HT-29 (cell line): Measurements from ENCODE around the gene TAPT1. TPM values are rescaled to one million over a fixed set of nuclear protein-coding genes. Genes with fewer than 3 reads are reported as not detected.

Source experiments
- small RNA-seq: library from RNA; depleted of rRNA; stranded (forward); fragments of <200 nt; gene quantifications from one replicate; pipeline ENCODE3, GENCODE V24; 2014
- total RNA-seq: library from RNA; depleted of rRNA; stranded (reverse); fragments of >200 nt; shearing (Covaris generic); gene quantifications from 2 replicates; pipeline ENCODE4 v1.2.3, GENCODE V29; 2014; rRNA removed

Gene TAPT1
- total RNA-seq, 1 experiment from 2014 or later: 6.7 TPM

Small RNAs within 50 kb of the gene (small RNA-seq; reads per million reads assigned to genes)
- gene RPS21P4: not detected

Other genes starting within 250 kb of the TAPT1 start
- 54.3 and 61.7 TPM in 2 replicates for gene PROM1, start 142.4 kb downstream of the TAPT1 start, total RNA-seq